Activated naive CD4-positive, alpha-beta T cell (primary cell): ENCODE data around the gene RPTN.
"Not testable (repeated sequence)": the region's sequence is repeated elsewhere in the genome, so short reads cannot be mapped to it uniquely, and the experiment has no call there.

Experiments
- DNase-seq, 4 experiments: peaks; one replicate each; lab custom pipeline; 2025; lab: John Stamatoyannopoulos, UW

The RPTN gene

DNA sequence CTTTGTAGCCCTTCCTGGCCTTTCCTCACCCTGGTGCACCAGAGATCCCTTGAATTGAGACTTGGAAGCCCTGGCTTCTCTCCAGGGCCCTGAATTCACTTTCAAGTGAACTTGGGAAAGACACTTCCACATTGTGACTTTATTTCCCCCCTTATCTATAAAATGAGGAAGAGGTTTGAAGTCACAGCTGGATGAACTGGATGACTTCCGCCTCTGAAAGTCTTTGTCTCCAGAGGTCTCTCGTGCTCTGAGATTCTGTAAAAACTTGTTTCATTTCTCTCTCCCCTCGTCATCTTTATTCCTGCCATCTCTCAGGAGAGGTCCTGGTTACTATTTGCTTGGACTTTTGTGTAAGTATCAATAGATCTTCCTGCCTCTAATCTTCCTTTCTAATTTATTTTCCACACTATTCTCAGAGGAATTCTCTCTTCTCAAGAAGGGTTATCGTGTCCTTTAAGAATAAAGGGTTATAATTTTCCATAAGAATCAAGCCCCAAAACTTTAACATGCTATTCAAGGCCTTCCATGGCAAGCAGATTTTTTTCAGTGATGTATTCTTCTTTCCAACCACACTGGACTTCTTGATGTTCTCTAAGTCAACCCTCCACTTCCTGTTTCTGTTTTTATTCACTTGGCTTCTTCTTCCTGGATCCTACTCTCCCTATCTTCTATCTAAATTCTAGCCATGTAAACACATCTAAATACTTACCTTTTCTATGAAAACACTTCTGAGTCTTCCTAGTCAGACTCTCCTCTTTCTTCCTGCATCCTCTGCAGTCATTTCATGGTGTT is 6.5 kb upstream of the RPTN start:
- no peak for DNase-seq

DNA sequence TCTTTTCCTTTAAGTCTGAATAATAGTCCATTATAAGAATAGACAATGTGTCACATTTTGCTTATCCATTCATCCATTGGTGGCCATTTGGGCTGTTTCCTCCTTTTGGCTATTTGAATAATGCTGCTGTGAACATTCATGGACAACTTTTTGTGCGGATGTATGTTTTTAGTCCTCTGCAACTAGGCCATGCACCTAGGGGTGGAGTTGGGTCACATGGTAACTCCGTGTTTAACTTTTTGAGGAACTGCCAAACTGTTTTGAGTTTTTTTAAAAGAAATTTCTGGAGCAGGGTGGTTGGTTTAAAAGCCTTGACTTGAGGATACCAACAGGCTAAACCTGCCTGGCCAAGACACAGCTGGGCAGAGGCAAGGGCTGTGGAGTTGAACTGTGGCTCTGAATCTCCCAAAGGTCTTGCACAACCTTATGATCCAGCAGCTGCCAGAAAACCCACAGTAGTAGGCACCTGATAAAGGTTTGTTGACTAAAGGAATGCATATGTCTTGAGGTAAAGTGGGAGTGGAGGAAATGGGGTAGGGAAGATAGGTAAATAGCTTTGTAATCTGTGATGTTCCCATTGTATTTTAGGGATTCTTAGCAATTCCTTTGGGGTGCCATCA is 5.6 kb upstream of the RPTN start:
- no peak for DNase-seq

DNA sequence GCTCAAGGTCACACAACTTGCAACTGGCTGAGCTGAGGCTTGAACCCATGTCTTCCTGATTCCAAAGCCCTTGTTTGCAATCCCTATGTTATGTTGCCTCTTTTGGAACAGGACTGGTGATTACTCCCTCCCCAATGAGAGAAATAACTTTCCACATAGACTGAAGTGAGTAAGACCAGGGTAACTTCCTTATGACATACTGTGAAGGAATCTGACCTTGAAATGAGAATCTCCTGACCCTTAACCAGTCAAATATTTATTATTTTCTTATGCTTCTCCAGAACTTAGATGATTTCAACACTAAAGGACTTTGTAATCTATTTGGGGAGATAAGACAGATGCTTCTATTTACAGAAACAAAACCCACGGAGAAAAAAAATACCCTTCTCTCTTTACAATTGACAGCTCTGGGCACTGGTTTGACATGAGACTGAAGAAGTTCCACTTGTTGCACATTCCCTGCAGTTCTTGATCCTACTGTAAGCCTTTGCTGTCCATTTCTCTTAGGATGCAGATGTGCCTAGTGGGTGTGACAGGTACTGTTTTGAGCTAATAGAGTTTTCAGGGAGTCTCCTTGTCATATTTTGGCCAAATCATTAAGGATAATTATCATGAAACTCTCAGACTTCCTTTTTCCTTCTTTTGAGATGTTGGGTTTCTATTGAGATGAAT is 3.9 kb upstream of the RPTN start:
- no peak for DNase-seq

DNA sequence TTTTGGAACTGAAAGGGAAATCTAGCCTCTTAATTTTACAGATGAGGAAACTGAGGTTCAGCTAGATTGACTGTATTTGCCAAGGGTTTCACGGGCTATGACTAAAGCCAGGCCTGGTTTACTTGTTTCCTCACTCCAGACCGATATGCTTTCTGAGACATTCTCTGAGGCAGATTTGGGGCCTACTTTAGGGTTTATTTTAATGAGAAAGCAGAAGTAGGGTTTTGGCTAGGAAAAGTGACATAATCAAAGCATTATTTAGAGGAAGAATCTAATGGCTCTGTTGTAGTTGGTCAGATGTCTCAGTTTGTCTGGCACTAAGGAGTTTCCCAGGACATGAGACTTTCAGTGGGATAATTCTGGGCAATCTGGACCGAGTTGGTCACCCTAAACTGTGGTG is 1.5 kb upstream of the RPTN start:
- no peak for DNase-seq

DNA sequence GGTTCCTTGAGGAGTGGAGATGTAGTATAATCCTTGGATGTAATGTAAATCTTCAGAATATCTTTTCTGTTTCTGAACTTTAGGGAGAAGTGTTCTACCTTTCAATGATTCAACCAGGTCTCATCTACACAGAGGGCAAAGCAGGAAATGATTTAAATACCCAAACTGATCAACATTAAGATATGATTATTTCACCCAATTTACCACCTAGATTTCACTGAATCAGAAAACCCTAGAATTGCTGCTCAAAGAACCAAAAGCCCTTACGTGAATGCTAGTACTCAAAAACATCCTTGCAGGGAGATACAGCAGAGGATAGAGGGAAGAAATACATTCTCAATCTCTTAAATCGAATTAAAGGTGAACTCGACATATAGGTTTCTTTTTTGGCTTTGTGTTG is 5.0 kb downstream of the RPTN start:
- DNase-seq, result no peak

DNA sequence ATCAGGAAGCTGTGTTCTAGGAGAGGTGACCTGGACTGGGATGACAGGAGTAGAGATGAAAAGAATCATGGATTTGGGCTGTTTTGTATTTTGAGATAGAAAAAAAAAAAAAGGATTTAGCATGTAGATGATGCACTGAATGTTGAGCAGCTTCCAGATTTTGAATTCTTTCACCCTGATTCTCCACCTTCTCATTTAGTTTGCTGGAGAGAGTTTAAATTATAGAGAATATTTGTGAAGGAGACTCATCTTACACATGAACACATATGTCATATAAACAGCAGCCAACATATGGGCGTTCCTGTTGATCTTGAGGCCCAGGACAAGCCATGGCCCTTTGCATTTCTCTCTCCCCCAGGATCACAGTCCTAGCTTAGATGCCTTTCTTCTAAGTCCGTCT is 7.4 kb downstream of the RPTN start:
- no peak for DNase-seq

DNA sequence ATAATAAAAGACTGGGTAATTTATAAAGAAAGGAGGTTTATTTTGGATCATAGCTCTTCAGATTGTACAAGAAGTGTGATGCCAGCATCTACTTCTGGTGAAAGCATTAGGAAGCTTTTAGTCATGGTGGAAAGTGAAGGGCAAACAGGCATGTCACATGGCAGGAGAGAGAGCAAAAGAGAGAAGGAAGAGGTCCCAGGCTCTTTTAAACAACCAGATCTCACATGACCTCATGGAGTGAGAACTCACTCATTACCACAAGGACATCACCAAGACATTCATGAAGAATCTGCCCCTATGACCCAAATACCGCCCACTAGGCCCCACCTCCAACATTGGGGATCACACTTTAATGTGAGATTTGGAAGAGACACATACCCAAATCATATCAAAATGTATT is 10.0 kb downstream of the RPTN start:
- no peak for DNase-seq

DNA sequence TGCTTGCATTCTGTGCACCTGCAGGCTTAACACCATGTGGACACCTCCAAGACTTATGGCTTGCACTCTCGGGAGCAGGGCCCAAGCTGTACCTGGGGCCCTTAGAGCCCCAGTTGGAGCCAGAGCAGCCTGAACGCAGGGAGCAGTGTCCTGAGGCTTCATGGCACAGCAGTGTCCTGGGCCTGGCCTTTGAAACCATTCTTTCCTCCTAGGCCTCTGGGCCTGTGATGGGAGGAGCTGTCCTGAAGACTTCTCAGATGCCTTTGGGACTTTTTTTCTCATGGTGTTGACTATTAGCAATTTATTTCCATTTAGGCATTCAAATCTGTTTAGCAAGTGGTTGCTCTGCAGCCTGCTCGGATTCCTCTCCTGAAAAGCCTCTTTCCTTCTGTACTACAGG is 11.0 kb downstream of the RPTN start:
- DNase-seq, result no peak

DNA sequence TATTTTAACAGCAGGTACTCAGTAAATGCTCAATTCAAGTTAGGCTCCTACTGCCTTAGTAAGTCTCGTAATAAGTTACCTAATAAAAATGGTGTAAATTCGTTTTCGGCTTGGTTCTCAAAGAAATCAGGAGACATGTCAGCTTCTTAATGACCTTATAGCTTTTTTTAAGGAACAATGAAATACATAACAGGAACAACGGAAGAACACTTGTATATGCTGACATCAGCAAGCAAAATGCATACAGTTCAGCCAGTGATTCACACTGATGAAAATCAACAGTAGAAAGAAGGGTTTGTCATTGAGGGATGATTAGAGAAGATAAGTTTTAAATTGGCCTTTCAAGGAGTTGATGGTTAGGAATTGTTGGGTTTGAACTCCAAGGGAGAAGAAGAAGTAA is 13.3 kb downstream of the RPTN start:
- DNase-seq, result no peak

DNA sequence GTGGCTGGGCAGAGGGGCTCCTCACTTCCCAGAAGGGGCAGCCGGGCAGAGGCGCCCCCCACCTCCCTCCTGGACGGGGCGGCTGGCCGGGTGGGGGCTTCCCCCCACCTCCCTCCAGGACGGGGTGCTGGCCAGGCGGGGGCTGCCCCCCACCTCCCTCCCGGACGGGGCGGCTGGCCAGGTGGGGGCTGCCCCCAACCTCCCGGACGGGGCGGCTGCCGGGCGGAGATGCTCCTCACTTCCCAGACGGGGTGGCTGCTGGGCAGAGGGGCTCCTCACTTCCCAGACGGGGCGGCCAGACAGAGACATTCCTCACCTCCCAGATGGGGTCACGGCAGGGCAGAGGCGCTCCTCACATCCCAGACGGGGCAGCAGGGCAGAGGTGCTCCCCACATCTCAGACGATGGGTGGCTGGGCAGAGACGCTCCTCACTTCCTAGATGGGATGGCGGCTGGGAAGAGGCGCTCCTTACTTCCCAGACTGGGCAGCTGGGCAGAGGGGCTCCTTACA is 14.3 kb downstream of the RPTN start:
- DNase-seq, result not testable (repeated sequence)

DNA sequence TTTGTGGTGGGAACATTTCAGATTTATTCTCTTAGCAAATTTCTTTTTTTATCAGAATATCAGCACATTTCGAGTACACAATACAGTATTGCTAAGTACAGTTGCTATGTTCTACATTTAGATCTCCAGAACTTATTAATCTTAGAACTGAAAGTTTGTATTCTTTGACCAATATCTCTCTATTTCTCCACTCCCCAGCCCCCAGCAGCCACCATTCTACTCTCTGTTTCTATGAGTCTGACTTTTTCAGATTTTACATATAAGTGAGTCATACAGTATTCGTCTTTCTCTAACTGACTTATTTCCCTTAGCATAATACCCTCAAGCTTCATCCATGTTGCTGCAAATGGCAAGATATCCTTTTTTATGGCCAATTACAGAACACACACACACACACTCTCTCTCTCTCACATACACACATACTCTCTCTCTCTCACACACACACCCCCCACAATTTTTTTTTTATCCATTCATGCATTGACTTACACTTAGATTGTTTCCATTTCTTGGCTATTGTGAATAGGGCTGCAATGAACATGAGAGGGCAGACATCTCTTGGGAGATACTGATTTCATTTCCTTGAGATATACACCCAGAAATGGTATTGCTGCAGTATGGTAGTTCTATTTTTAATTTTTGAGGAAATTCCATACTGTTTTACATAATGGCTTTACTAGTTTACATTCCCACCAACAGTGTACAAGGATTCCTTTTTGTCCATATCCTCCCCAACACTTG is 15.7 kb downstream of the RPTN start:
- no peak for DNase-seq

DNA sequence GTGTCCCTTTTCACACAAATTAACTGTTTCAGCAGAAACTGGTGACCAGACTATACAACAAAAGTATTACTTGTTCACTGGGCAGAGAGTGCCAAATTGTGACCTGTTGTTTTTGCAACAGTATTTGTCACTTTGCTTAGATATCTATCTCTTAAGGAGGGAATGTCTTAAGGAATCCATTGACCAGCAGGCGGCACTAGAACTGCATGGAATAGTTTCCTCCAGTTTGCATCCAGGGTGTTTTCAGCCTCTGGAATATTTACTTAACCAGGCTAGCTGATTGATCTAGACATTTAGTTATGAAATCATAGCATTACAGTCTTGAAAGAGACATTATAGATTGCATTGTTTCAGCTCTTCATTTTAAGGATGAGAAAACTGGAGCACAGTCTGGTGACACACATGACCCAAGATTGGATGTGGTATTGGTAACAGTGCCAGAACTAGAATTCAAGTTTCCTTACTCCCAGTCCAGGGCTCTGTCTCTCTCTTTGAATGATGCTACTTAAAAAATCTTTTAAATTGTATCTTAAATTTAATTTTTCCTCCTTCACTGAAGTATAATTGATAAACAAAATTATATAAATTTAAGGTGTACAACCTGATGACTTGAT is 16.9 kb downstream of the RPTN start:
- no peak for DNase-seq

DNA sequence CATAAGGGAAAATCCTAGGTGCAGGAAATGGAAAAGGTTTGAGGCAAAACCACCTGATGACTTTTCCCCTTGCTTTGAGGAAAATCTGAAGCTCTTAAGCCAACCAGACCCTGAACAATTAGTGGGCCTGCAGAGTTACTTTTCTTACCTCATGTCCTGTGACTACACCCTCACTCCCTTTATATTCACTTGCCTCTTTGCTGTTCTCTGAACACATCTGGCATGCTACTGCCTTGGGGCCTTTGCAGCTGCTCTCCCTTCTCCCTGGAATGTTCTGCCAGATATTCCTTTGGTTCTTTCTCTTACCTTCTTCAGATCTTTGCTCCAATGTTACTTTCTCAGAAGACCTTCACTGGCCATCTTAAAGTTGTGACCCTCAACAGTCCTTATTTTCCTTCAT is 21.8 kb downstream of the RPTN start:
- no peak for DNase-seq

DNA sequence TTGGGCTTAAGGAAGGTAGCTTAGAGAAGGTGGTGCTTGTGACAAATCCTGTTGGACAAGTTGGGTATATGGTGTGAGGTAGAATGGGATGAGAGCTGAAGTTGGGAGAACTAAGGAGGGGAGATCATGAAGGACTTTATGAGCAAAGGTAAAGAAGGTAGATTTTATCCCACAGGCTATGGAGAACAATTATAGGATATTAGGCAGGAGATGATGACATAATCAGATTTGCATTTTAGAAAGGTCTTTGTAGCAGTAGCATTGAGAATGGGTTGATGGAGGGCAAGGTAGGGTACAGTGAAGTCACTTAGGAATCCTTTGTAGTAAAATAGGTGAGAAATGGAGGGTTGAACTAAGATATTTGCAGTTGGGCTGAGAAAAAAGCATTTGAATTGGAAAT is 28.8 kb downstream of the RPTN start:
- DNase-seq, result no peak

DNA sequence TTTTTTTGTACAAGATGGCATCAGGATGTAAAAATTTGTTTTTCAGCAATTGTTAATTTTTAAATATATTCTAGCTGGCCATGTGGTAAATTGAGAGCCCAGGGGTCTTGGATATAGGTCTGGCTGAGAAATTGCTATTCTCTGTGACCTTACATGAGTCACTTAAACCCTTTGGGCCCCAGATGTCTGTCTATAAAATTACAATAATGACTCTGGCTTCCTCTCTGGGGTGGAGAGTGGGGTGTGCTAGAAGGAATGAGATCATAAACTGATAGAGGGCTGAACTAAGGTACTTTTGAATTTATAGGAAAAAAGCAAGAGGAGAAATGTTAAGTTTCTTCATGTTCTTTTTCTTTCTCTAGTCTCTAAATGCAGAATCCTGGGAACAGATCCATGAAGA is 31.4 kb downstream of the RPTN start:
- DNase-seq, result no peak

DNA sequence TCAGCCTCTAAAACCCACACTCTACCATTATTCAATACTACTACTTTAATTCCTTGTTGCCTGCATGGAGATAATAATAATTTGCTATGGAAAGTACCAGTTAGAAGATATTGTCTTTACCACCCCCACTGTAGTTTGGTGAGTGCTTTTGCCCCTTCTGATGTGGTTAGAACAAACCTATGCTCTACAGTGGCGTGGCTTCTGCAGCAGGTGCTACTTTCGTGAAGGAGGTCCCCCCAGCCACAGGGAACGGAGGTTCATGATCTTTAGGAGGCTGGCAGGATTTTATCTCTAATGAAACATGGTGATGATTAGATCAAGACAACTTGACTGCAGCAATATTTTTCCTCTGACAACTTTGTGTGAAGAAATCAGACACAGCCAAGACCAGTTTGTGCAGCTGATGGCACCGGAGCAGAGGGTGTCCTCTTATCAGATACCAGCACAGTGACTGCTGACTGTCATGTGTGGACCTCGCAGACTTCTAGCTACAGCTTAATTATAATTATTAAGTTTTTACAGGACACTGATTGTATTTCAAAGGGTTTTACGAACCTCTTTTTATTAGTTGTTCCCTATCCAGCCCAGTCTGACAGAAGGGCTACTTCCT is 33.1 kb downstream of the RPTN start:
- DNase-seq, result no peak

DNA sequence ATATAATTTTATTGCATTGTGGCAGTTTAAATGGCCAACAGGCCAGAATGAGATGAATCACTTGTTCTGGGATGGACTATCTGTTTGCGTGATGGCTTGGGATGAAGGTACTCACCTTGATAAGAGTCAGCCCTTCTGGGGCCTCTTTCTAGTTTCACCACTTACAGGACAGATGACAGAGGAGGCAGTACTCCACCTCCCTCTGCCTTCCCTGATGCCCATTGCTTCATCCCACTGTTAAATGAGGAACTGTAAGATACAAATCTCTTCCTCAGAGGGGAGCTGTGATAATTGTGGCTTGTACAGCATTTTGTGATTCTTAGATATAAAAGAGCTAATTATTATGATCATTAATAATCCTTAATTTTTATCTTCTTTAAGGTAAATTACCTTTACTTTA is 40.1 kb downstream of the RPTN start:
- DNase-seq, result no peak

DNA sequence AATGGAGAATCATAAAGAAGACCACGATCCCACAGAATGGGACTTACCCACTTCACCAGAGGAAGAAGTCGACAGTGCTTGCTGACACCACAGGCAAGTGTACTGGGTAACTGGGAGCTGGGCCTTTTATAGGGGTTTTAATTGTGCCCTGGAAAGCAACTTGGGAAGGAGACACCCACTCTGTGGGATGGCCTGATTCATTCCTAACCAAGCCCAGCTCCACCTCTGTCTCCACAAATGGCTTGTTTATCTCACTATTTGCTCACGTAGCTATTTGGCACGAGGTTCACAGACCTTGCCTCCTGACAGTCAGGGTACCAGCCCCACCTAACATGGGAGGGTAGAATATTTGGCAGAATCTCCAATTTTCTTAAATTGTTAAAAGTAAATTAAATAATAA is 43.7 kb downstream of the RPTN start, which contains the start of gene TCHH:
TSS of gene TCHH (minus strand) at position 101 of the 400 bp plus-strand sequence. CDS start 1,364 bp downstream, outside the sequence.
- DNase-seq, result no peak

DNA sequence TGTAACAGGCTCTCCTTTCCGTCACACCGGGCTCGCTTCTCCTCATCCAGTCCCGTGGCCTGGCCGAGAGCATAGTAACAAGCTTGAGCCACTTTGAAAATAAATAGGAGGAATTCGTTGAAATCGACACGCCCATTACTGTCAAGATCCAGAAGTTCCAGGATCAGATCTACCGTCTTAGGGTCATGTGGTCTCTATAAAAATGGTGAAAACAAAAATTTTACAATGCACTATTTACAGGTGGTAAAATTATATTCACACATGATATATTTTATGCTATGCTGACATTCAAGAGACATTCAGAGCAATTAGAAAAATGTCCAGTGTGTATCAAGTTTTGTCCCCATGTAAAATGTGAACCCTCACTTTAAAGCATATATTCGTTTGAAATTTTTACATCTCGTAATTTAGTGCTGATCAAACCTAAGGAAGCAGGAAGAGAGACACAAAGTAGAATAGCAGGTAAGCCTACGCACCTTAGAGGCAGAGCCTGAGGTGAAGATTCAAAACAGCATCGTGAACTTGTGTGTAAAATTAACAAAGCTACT is 46.1 kb downstream of the RPTN start:
- DNase-seq, result no peak

DNA sequence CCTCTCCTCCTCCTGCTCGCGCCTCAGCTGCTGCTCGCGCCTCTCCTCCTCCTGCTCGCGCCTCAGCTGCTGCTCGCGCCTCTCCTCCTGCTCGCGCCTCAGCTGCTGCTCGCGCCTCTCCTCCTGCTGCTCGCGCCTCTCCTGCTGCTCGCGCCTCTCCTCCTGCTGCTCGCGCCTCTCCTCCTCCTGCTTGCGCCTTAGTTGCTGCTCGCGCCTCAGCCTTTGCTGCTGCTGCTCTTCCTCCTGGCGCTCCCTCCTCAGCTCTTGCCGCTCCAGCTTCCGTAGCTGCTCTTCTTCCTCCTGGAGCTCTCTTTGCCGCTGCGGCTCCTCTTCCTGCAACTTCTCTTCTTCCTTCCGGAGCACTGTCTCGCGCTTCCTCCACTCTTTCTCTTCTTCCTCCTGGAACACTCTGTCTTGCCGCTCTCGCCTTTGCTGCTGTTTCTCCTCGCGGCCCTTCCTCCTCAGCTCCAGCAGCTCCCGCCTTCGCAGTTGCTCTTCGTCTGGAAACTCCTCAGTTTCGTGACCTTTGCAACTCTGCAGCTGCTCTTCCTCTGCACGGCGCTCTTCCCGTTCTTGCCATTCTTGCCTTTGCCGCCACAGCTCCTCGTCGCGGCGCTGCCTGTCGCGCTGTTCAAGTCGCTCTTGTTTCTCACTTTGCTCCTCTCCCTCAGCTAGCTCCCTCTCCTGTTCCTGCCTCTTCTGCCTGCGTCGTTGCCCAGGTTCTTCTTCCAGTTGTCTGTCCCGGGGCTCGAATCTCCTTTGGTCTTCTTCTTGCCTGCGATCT is 46.7 kb downstream of the RPTN start:
- DNase-seq, result no peak
